Vagina (tissue), 2 donors: Measurements from ENCODE around the gene HOXC5.

Experiments used
- POLR2A ChIP-seq, 2 donors: fragments of 450-650 bp; IDR thresholded peaks; one replicate each; pipeline ENCODE4 v1.6.1; 2017; ENCODE audit warnings: antibody characterized with exemption in 2 of 2, mild to moderate bottlenecking in 2 of 2, moderate library complexity in 2 of 2
- POLR2AphosphoS5 ChIP-seq, 2 donors: sonication (generic); formaldehyde crosslinking; IDR thresholded peaks; one replicate each; pipeline ENCODE4 v1.9.0; 2017; ENCODE audit warnings: antibody characterized with exemption in 2 of 2, mild to moderate bottlenecking in 2 of 2, low read depth in 1 of 2; ENCODE audit not compliant: insufficient read depth in 1 of 2
- TF ChIP-seq, protein P1 (sequence below), 3 experiments: fragments of 450-650 bp in 2 of 3; fragments of 200-600 bp in 1 of 3; sonication (generic) in 1 of 3; IDR thresholded peaks; one replicate each; pipeline ENCODE4 v1.5.1; 2017 to 2019; ENCODE audit warnings: antibody characterized with exemption in 3 of 3, mild to moderate bottlenecking in 2 of 3, moderate library complexity in 2 of 3

DNA sequence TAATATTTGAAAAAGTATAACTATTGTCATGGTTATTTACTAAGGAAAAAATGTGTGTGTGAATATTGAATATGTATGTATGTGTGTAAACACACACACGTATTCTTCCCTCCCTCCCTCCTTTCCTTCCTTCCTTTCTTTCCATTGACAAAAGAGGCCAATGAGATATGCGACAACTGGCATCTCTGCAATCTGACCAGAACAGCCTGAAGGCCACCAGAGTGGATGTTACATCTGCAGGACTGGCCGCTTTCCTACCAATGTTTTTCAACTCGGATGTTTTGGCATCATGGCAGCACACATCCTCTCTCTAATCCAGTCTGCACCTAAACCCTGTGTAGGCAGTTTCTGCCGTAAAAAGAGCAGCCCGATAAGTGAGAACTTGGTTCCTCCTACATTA is 41.5 kb downstream of the HOXC5 start:
- TF ChIP-seq, protein P1, sequence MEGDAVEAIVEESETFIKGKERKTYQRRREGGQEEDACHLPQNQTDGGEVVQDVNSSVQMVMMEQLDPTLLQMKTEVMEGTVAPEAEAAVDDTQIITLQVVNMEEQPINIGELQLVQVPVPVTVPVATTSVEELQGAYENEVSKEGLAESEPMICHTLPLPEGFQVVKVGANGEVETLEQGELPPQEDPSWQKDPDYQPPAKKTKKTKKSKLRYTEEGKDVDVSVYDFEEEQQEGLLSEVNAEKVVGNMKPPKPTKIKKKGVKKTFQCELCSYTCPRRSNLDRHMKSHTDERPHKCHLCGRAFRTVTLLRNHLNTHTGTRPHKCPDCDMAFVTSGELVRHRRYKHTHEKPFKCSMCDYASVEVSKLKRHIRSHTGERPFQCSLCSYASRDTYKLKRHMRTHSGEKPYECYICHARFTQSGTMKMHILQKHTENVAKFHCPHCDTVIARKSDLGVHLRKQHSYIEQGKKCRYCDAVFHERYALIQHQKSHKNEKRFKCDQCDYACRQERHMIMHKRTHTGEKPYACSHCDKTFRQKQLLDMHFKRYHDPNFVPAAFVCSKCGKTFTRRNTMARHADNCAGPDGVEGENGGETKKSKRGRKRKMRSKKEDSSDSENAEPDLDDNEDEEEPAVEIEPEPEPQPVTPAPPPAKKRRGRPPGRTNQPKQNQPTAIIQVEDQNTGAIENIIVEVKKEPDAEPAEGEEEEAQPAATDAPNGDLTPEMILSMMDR (IDR thresholded peaks at IDR 0.05) = no peak
- TF ChIP-seq POLR2A (IDR thresholded peaks at IDR 0.05) (no peak), POLR2AphosphoS5 (IDR thresholded peaks at IDR 0.05; ENCODE audit: insufficient read depth in 1 of 2, low read depth in 1 of 2) (no peak)
